Measurements from ENCODE around the gene APCDD1. TPM values are rescaled to one million over a fixed set of nuclear protein-coding genes. Genes with fewer than 3 reads are reported as not detected.

Gene APCDD1
- total RNA-seq, 1 donor from 2014 or later = 1.9 TPM

GRCh38 chr18:10482363-10482984, 28.0 kb downstream of the APCDD1 start:
- Histone ChIP-seq H3K4me3 (no peak overlapping the region), H3K9me3 (ENCODE audit: low read depth) (no peaks in the 10 kb centered on the region), H3K36me3 (no peaks in the 10 kb centered on the region), H3K4me2 (no peak overlapping the region), H3K27ac (no peak overlapping the region), H2AFZ (replicated peaks) (no peak overlapping the region), H3K27me3 (no peaks in the 10 kb centered on the region), H4K20me1 (ENCODE audit: low read depth) (no peaks in the 10 kb centered on the region), H3K4me1 (peaks cover 16% of the 10 kb centered on the region), H3K79me2 (ENCODE audit: low read depth) (no peaks in the 10 kb centered on the region), H3K9ac (no peak overlapping the region), H3F3A (ENCODE audit: low read depth) (no peaks in the 10 kb centered on the region)
- Mint-ChIP-seq H3K36me3 (peaks cover 61% of the 10 kb centered on the region), H3K9me3 (no peaks in the 10 kb centered on the region), H3K4me3 (no peak overlapping the region), H3K27ac (no peak overlapping the region), H3K27me3 (ENCODE audit: insufficient read depth, low read depth) (peaks cover 5% of the 10 kb centered on the region), H3K4me1 (peaks cover 29% of the 10 kb centered on the region)
- DNase-seq (ENCODE audit: low spot score) = no peak
- TF ChIP-seq EZH2 (IDR thresholded peaks at IDR 0.05) (no peak), CTCF (IDR thresholded peaks at IDR 0.05) (no peak), EZH2phosphoT487 (IDR thresholded peaks at IDR 0.05) (no peak)

GRCh38 chr18:10482985-10483949, 28.8 kb downstream of the APCDD1 start:
- Mint-ChIP-seq H3K27ac (peak overlapping the region; percentile 55), H3K27me3 (ENCODE audit: insufficient read depth, low read depth) (peaks cover 3% of the 10 kb centered on the region), H3K36me3 (peaks cover 62% of the 10 kb centered on the region), H3K9me3 (no peaks in the 10 kb centered on the region), H3K4me3 (no peak overlapping the region), H3K4me1 (peaks cover 35% of the 10 kb centered on the region)
- no peak for DNase-seq (ENCODE audit: low spot score)
- H3K9ac ChIP-seq = no peak overlapping the region
- H3K36me3 ChIP-seq = no peaks in the 10 kb centered on the region
- no peak for TF ChIP-seq CTCF (IDR thresholded peaks at IDR 0.05)
- TF ChIP-seq EZH2 (IDR thresholded peaks at IDR 0.05) = no peak
- peaks cover 16% of the 10 kb centered on the region for H3K4me1 ChIP-seq
- H3K9me3 ChIP-seq (ENCODE audit: low read depth) = no peaks in the 10 kb centered on the region
- no peaks in the 10 kb centered on the region for H3K27me3 ChIP-seq
- no peak overlapping the region for H3K4me2 ChIP-seq
- no peaks in the 10 kb centered on the region for H3K79me2 ChIP-seq (ENCODE audit: low read depth)
- H3K4me3 ChIP-seq = no peak overlapping the region
- no peak overlapping the region for H3K27ac ChIP-seq
- no peaks in the 10 kb centered on the region for H4K20me1 ChIP-seq (ENCODE audit: low read depth)
- H3F3A ChIP-seq (ENCODE audit: low read depth) = no peaks in the 10 kb centered on the region
- H2AFZ ChIP-seq (replicated peaks) = no peak overlapping the region

GRCh38 chr18:10485475-10485874, 31.0 kb downstream of the APCDD1 start:
- peaks cover 35% of the 10 kb centered on the region for H3K4me1 Mint-ChIP-seq
- peaks cover 2% of the 10 kb centered on the region for H3K9me3 Mint-ChIP-seq
- peaks cover 2% of the 10 kb centered on the region for H3K27me3 Mint-ChIP-seq (ENCODE audit: insufficient read depth, low read depth)
- Histone ChIP-seq H3K9me3 (ENCODE audit: low read depth) (no peaks in the 10 kb centered on the region), H3K4me2 (no peak overlapping the region), H3K9ac (no peak overlapping the region), H3K36me3 (no peaks in the 10 kb centered on the region), H4K20me1 (ENCODE audit: low read depth) (no peaks in the 10 kb centered on the region), H3K4me1 (peaks cover 16% of the 10 kb centered on the region), H2AFZ (replicated peaks) (no peak overlapping the region), H3K27ac (no peak overlapping the region), H3F3A (ENCODE audit: low read depth) (no peaks in the 10 kb centered on the region), H3K4me3 (no peak overlapping the region), H3K79me2 (ENCODE audit: low read depth) (no peaks in the 10 kb centered on the region), H3K27me3 (no peaks in the 10 kb centered on the region)
- DNase-seq (ENCODE audit: low spot score) = no peak
- H3K27ac Mint-ChIP-seq = no peak overlapping the region
- H3K36me3 Mint-ChIP-seq = peaks cover 60% of the 10 kb centered on the region
- H3K4me3 Mint-ChIP-seq = no peak overlapping the region
- TF ChIP-seq EZH2phosphoT487 (IDR thresholded peaks at IDR 0.05) = no peak
- no peak for TF ChIP-seq EZH2 (IDR thresholded peaks at IDR 0.05)

All from neural progenitor cell (in vitro differentiated cells).